Endothelial cell of umbilical vein (primary cell): Measurements from ENCODE around the gene REEP1. TPM values are rescaled to one million over a fixed set of nuclear protein-coding genes. Genes with fewer than 3 reads are reported as not detected.

Experiments used
- BruUV-seq: library from RNA; stranded (reverse); fragments of 400-500 nt; replicated peaks from 2 replicates; lab custom pipeline; 2021; lab: Mats Ljungman, UMichigan
- CTCF ChIA-PET: fragments of 300-600, 350-600 bp; sonication (Branson Sonifier 250); formaldehyde crosslinking; loops from one replicate; lab custom pipeline; 2021; ENCODE audit warnings: antibody characterized with exemption, inconsistent platforms; lab: Charles Lee
- POLR2A ChIA-PET: fragments of 300-600, 350-600 bp; sonication (Branson Sonifier 250); formaldehyde crosslinking; loops from one replicate; lab custom pipeline; 2021; ENCODE audit warnings: antibody characterized with exemption, inconsistent platforms; lab: Charles Lee
- DNase-seq: peaks from one replicate; pipeline ENCODE4 v3.0.0-alpha.2; 2011; ENCODE audit warnings: low read depth, low spot score
- FAIRE-seq: peaks from 2 replicates; lab custom pipeline; 2011; peaks lifted over from hg19 to GRCh38; lab: Jason Lieb, UNC
- H2AFZ ChIP-seq: 2 replicates; pipeline ENCODE4 v1.6.0; 2012; ENCODE audit warnings: low read depth, low read length, control low read depth, inconsistent platforms
- H3K27ac ChIP-seq: 2 replicates; pipeline ENCODE4 v1.5.1; 2011; ENCODE audit warnings: low read depth, mild to moderate bottlenecking, control low read depth, low read length, moderate library complexity; ENCODE audit not compliant: insufficient read depth
- H3K27me3 ChIP-seq, 2 experiments: 2 replicates each; pipeline versions ENCODE4 v1.6.0 to v1.6.1; 2011; ENCODE audit warnings: low read length in 2 of 2, mixed read lengths in 1 of 2; ENCODE audit not compliant: control insufficient read depth in 2 of 2, insufficient read depth in 2 of 2
- H3K36me3 ChIP-seq, 2 experiments: 2 replicates in 1 of 2; 3 replicates in 1 of 2; pipeline ENCODE4 v1.5.1; 2011; ENCODE audit warnings: low read length in 2 of 2, mild to moderate bottlenecking in 1 of 2, moderate library complexity in 1 of 2; ENCODE audit not compliant: control insufficient read depth in 2 of 2, insufficient read depth in 2 of 2; ENCODE audit errors: extremely low read depth in 1 of 2
- H3K4me1 ChIP-seq: 3 replicates; pipeline ENCODE4 v1.5.1; 2011; ENCODE audit warnings: mild to moderate bottlenecking, low read length; ENCODE audit not compliant: control insufficient read depth, insufficient read depth; ENCODE audit errors: extremely low read depth
- H3K4me2 ChIP-seq: 2 replicates; pipeline ENCODE4 v1.6.1; 2011; ENCODE audit warnings: low read length, control low read depth, mixed read lengths; ENCODE audit not compliant: insufficient read depth
- H3K4me3 ChIP-seq, 3 experiments: fragments of 200-600 bp in 1 of 3; sonication (generic), shearing (Covaris generic) in 1 of 3; replicated peaks in 1 of 3; 2 replicates each; pipeline ENCODE4 v1.5.1; 2011 to 2016; ENCODE audit warnings: control low read depth in 3 of 3, low read length in 3 of 3, mild to moderate bottlenecking in 2 of 3, inconsistent platforms in 1 of 3, low read depth in 1 of 3, moderate library complexity in 1 of 3; ENCODE audit not compliant: insufficient read depth in 1 of 3
- H3K79me2 ChIP-seq: 2 replicates; pipeline ENCODE4 v1.6.0; 2012; ENCODE audit warnings: low read length, inconsistent platforms; ENCODE audit not compliant: control insufficient read depth, insufficient read depth
- H3K9ac ChIP-seq: replicated peaks from 2 replicates; pipeline ENCODE3; 2011; ENCODE audit warnings: low read length, control low read depth; ENCODE audit not compliant: insufficient read depth; ENCODE audit errors: extremely low read depth
- H3K9me1 ChIP-seq: replicated peaks from 3 replicates; pipeline ENCODE4 v1.6.0; 2011; ENCODE audit warnings: mild to moderate bottlenecking, low read length; ENCODE audit not compliant: control insufficient read depth, insufficient read depth; ENCODE audit errors: extremely low read depth
- H3K9me3 ChIP-seq: replicated peaks from 2 replicates; pipeline ENCODE4 v1.5.1; 2012; ENCODE audit warnings: low read length, inconsistent platforms; ENCODE audit not compliant: control insufficient read depth, insufficient read depth
- H4K20me1 ChIP-seq: replicated peaks from 2 replicates; pipeline ENCODE3; 2011; ENCODE audit warnings: mild to moderate bottlenecking, low read length; ENCODE audit not compliant: control insufficient read depth, insufficient read depth; ENCODE audit errors: extremely low read depth
- EZH2 ChIP-seq: IDR thresholded peaks from 2 replicates; pipeline ENCODE4 v1.6.1; 2012; ENCODE audit warnings: borderline replicate concordance, low read depth, mild to moderate bottlenecking, moderate library complexity, low read length, inconsistent platforms; ENCODE audit not compliant: severe bottlenecking
- FOS ChIP-seq: IDR thresholded peaks from 2 replicates; pipeline ENCODE4 v1.6.1; 2011; ENCODE audit warnings: mild to moderate bottlenecking, low read length, moderate library complexity, borderline replicate concordance; ENCODE audit not compliant: insufficient read depth
- GATA2 ChIP-seq: IDR thresholded peaks from 2 replicates; pipeline ENCODE4 v1.7.0; 2011; ENCODE audit warnings: low read depth, mild to moderate bottlenecking, moderate library complexity, mixed read lengths, low read length; ENCODE audit not compliant: insufficient read length, insufficient read depth
- JUN ChIP-seq: IDR thresholded peaks from 2 replicates; pipeline ENCODE4 v1.6.1; 2011; ENCODE audit warnings: borderline replicate concordance, low read depth; ENCODE audit not compliant: insufficient read length, insufficient read depth
- MYC ChIP-seq: IDR thresholded peaks from one replicate; pipeline ENCODE4 v1.6.1; 2011; ENCODE audit warnings: mild to moderate bottlenecking, low read depth, low read length
- POLR2A ChIP-seq: IDR thresholded peaks from 2 replicates; pipeline ENCODE4 v1.6.1; 2012; ENCODE audit warnings: low read depth, mild to moderate bottlenecking, control low read depth, low read length
- POLR2AphosphoS5 ChIP-seq: IDR thresholded peaks from 2 replicates; pipeline ENCODE4 v1.6.1; 2012; ENCODE audit warnings: low read depth, mild to moderate bottlenecking, control low read depth, low read length, moderate library complexity; ENCODE audit not compliant: insufficient read depth
- dilution Hi-C: fragments of 300-500 bp; cut with MboI; formaldehyde crosslinking; loops from one replicate; pipeline ENCODE4 v1.15.0; 2019; ENCODE audit warnings: low sequenced_read_pairs; ENCODE audit not compliant: extremely low pct_ligation_motif_present
- intact Hi-C: fragments of 100-400 bp; cut with micrococcal nuclease; formaldehyde crosslinking; loops from one replicate; pipeline ENCODE4 v1.10.0; 2022
- polyA plus RNA-seq, 4 experiments: library from polyadenylated mRNA; depleted of rRNA in 3 of 4; stranded (reverse) in 3 of 4; unstranded in 1 of 4; fragments of >200 nt; gene quantifications; 2 replicates each; pipeline versions ENCODE4 v1.2.1 to v1.2.3, GENCODE V29; 2011 to 2012; ENCODE audit warnings: missing spikeins in 1 of 4
- total RNA-seq: library from RNA; stranded (reverse); gene quantifications from 2 replicates; pipeline ENCODE4 v1.2.3, GENCODE V29; 2021
- TF ChIP-seq, protein P1 (sequence below), 2 donors: IDR thresholded peaks; 1 replicate in 1 of 2; 2 replicates in 1 of 2; pipeline ENCODE4 v1.5.1; 2011; ENCODE audit warnings: low read length in 2 of 2, mild to moderate bottlenecking in 2 of 2, moderate library complexity in 2 of 2, control low read depth in 1 of 2, inconsistent platforms in 1 of 2, low read depth in 1 of 2; ENCODE audit not compliant: insufficient read depth in 1 of 2; ENCODE audit errors: extremely low read depth in 1 of 2
- TF ChIP-seq, protein P2 (sequence below): IDR thresholded peaks from 2 replicates; pipeline ENCODE4 v1.6.1; 2011; ENCODE audit not compliant: insufficient read depth, insufficient read length

The REEP1 gene
- total and polyA plus RNA-seq, 2 donors (not counting 3 experiments of a cell fraction or from before 2014, with no cell fraction given) = 0.11 to 0.53 TPM

- intact Hi-C loops = no loop called here
- no peaks in the 10 kb centered on the region for H3K79me2 ChIP-seq
- no TSS peak for BruUV-seq
- no peak overlapping the region for H3K4me2 ChIP-seq
- peaks cover 4 to 5% of the 10 kb centered on the region in 2 experiments for H3K27me3 ChIP-seq
- no peak overlapping the region for H3K9ac ChIP-seq
- ChIA-PET CTCF (no interaction called here), POLR2A (no interaction called here)
- H2AFZ ChIP-seq = no peak overlapping the region
- H3K9me1 ChIP-seq = no peaks in the 10 kb centered on the region
- H3K27ac ChIP-seq = no peak overlapping the region
- no peaks in the 10 kb centered on the region for H3K36me3 ChIP-seq
- H3K4me1 ChIP-seq = no peaks in the 10 kb centered on the region
- TF ChIP-seq, protein P1, sequence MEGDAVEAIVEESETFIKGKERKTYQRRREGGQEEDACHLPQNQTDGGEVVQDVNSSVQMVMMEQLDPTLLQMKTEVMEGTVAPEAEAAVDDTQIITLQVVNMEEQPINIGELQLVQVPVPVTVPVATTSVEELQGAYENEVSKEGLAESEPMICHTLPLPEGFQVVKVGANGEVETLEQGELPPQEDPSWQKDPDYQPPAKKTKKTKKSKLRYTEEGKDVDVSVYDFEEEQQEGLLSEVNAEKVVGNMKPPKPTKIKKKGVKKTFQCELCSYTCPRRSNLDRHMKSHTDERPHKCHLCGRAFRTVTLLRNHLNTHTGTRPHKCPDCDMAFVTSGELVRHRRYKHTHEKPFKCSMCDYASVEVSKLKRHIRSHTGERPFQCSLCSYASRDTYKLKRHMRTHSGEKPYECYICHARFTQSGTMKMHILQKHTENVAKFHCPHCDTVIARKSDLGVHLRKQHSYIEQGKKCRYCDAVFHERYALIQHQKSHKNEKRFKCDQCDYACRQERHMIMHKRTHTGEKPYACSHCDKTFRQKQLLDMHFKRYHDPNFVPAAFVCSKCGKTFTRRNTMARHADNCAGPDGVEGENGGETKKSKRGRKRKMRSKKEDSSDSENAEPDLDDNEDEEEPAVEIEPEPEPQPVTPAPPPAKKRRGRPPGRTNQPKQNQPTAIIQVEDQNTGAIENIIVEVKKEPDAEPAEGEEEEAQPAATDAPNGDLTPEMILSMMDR (IDR thresholded peaks at IDR 0.05; ENCODE audit: extremely low read depth in 1 of 2, insufficient read depth in 1 of 2, low read depth in 1 of 2, low read length in 2 of 2) = no peak
- no peak for TF ChIP-seq MYC
- no peak for TF ChIP-seq EZH2
- TF ChIP-seq, protein P2, sequence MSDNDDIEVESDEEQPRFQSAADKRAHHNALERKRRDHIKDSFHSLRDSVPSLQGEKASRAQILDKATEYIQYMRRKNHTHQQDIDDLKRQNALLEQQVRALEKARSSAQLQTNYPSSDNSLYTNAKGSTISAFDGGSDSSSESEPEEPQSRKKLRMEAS = no peak
- TF ChIP-seq POLR2A = no peak
- no peak for TF ChIP-seq POLR2AphosphoS5
- no peak for TF ChIP-seq GATA2
- TF ChIP-seq FOS = no peak
- no peak for TF ChIP-seq JUN
- H4K20me1 ChIP-seq = no peaks in the 10 kb centered on the region
- H3K9me3 ChIP-seq = no peaks in the 10 kb centered on the region
- no peak overlapping the region for H3K4me3 ChIP-seq
- FAIRE-seq (no peak), DNase-seq (no peak)
- dilution Hi-C loops = no loop called here
Measured at GRCh38 chr2:86308984-86309695, 28.3 kb downstream of the REEP1 start.
